Superior temporal gyrus (tissue), 1 donor: ENCODE data around the gene SLC48A1.

ENCODE experiments used
- DNase-seq: peaks from one replicate; pipeline ENCODE4 v3.0.0-alpha.2; 2016; ENCODE audit errors: extremely low spot score

Gene SLC48A1

DNA sequence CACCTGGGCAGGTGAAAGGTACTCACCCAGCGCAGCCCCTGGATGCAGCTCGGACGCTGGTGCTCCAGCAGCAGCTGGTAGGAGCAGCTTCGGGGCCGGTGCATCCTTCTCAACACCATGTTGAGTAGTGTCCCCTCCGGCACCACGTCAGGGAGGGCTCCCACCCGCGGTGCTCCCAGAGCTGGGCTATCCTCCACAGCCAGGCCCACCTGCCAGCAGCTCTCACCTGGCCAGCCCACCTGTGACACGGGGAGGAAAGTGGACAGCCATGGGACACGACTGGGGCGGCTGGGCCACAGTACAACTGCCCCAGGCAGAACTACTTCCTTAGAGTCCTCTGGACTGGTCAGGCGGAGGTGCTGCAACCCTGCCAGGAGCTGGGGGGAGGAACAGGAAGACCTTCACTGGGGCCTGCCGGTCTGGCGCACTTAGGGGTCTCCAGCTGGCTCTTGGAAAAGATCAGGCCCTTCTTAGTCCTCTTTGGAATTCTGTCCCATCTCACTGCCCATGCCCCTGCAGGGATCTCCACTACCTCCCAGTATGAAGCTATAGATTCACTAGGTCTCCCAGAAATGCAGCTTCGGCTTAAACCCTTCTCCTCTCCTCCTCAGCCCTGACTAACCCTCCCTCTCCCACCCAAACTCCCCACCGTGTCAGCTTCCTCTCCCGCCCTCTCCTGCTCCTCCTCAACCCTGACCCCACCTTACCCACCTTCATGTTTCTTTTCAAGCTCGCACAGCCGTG, 15.0 kb upstream of the SLC48A1 start:
- no peak for DNase-seq

GRCh38 chr12:47758584-47758833, 14.5 kb upstream of the SLC48A1 start:
- no peak for DNase-seq

DNA sequence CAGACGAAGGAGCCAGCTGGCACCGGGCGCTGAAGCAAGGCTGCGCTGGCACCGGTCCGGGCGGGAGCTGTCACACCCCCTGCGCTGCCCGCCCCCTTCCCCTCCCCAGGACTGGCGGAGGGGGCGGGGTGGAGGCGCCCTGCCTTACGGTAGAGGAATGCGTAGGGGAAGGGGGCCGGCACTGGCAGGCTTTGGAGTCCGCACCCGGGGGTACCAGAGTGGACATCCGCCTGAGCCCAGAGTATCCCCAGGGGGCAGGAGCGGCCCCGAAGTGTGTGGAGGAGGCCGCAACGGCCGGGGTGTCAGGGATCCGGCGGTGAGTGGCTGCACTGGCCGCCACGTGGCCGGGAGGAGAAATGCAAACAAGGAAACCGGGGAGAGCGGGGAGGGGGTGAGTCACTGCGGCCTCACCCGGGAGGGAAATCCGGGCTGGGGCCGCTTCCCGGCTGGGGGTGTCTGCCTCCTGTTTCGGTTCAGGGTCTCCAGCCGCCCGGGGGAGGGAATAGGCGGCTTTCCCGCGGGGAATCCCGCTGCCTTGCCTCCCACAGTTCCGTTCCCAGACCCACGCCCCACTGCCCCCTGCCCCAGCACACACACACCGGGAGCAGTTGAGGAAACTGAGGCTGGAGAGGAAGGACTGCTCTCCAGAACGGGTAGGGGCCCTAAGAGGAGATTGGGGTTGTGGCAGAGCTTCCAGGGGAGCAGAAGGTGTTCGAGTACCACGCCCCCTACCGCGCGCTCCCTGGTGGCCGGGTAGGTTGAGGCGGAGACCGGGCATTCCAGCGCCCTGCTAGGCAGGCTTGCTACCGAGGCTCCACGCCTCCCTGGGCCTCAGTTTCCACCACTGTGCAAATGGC, 14.0 kb upstream of the SLC48A1 start, which contains the start of gene RAPGEF3:
Gene RAPGEF3 (minus strand): TSS at position 47 of the 857 bp plus-strand sequence. CDS start 324 bp downstream, outside the sequence.
- DNase-seq, result peak; percentile 88

DNA sequence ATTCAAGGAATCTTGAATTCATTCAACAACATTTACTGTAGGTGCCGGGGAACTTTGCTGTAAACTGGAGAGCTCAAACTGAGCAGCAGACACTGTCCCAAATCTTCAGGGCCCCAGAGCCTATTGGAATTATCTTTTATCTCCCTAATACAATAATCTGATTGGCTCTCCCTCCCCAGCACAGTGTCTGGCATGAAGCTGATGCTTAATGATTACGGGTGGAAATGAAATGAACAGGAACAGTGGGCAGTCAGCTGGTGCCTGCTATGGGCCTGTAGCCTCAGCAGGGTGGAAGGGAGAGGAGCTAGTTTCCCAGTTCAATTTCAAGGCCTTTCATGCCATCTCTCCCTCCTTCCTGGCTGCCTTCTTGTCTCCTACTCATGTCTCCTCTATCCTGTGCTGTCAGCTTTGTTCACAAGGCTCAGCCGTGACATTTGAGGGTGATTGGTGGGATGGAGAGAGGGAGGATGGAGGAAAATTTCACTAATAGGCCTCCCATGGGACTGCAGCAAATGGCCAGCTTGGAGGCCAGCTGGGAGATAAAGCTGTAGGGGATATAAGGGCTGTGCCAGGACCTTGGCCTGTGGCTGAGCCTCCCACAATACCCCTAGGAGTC, 10.1 kb upstream of the SLC48A1 start:
- no peak for DNase-seq

DNA sequence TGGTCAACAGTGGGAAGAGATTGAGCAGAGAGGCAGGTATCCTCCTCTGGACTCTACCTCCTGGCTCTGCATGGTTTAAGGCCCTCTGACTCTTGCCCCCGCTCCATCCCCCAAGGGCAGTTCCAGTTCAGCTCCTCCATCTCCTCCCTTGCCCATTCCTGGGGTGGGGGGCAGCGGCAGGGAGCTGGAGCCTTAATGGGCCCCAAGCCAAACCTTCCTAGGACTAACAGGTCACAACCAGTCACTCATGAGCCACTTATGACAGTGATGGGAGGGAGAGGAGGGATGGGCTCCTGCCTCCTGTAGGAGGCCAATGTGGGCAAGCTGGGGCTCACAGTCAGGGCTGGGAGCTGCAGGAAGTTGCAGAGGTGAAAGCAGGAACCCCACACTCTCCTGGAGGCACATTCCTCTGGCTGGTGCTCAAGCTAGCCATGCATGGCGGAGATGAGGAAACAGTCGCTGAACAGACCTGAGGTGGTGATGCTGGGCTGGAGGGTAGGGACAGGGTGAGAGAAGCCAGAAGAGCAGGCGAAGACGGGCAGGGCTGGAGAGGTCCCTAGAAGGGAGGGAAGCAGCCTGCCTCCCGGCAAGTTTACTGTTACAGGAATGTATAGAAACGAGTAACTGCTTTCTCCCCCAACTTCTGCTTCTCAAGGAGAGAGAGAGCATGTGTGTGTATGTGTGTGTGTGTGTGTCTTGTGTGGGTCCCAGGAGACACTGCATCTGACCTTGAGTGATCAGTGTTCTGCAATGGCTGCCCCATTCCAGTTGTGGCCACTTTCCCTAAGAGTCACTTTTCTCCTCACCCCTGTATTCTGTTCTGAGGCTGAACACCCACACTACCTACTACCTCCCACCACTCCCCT, 9.3 kb upstream of the SLC48A1 start:
- no peak for DNase-seq

DNA sequence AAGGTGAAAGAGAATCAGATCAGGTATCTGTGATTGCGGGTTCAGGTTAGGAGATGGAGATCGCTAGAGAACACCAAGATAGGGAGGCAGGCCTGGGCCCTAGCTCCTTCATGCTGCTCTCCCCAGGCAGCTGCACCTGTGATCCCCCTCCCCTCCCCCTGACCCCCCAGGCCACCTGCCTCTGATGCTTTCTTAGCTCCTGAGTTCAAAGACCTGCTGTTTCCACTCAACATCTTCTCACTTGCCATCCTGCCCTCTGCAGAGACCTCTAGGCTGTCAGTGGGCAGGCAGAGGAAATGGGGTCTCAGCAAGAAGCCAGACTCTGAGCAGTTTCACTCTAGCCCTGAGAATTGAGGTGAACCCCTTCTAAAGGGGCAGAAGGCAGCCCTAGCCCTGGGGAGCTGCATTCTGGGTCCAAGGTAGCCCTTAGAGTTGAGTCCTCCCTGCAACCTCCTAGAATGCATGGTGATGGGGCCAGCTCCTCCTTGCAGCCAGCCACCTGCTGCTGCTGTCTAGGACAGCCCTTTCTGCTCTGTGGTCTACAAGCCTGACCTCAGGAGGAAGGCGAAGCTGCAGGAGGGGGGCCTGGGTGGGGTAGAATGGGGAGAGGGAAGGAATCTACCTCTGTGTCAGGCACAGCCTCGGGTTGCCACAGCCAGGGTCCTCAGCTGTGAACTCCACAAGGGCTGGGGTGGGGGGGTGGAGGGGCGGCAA, 6.4 kb upstream of the SLC48A1 start:
- DNase-seq, result no peak

DNA sequence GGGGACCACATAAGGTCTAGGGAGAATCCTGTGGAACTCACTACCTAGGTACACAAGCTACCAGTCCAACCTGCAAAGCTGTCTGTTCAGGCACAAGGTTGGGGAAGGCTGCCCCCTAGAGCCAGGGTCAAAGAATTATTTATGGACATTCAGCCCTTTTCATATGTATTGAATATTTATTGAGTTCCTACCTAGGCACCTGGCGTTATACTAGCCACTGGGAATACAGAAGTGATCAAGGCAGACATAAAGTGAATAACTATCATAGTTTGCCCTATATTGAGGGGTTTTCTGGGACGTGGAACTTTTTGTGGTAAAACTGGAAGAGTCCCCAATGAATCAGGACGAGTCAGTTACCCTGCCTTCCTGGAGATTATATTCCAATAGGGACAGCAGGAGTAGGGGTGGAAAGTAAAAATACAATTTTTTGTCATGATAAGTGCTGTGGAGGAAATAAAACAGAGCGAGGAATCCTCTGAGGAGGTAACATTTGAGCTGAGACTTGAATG, 5.8 kb upstream of the SLC48A1 start:
- DNase-seq, result peak; percentile 76

GRCh38 chr12:47768323-47768811, 4.7 kb upstream of the SLC48A1 start:
- DNase-seq, result no peak

- DNase-seq, result peak; percentile 16
Observed at GRCh38 chr12:47769234-47770085, 3.6 kb upstream of the SLC48A1 start.

GRCh38 chr12:47770086-47770726, 2.8 kb upstream of the SLC48A1 start:
- DNase-seq, result peak; percentile 10

DNA sequence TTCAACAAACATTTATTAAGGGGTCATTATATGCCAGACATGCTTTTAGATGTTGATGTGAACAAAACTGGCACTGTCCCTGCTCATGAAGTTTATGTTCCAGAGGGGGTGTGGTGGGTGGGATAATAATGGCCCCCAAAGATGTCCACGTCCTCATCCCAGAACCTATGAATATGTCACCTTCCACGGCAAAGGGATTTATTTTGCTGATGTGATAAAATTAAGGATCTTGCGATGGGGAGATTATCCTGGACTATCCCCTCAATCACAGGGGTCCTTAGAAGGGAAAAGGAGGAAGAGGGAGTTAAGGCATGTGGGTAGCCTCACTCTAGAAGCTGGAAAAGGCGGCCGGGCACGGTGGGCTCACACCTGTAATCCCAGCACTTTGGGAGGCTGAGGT, 1.7 kb upstream of the SLC48A1 start:
- no peak for DNase-seq

GRCh38 chr12:47772094-47772660, 861 bp upstream of the SLC48A1 start:
- DNase-seq, result peak; percentile 56

- no peak for DNase-seq
Observed at GRCh38 chr12:47772738-47773061, 338 bp upstream of the SLC48A1 start.

DNA sequence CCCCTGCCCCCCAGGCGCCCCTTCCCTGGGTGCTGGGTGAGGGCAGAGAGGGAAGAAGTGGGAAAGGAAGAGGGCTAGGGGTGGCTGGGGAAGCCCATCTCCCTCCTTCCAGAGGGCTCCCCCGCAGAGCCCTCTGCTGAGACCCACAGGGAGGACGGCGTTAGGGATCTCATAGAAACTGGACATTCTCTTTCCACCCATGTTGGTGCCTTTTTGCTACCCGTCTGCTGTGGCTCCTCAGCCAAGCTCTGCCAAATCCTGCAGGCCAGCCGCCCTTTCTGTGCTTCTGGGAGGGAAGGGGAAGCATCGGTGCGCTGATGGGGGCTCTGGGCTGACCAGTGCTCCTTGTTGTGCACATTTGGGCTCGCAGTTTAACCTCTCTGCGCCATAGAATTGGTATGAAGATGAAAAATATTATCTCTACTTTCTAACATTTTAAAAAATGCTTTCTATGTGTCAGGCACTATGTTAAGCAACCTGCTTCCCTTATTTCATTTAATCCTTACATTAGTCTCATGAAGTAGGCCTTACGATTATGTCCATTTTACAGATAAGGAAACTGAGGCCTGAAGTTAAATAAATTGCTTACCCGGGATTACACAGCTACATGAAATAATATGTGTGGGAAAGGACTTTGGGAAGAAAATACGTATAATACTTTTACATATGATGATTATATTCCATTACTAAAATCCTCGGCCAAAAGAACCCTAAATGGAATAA, 981 bp downstream of the SLC48A1 start:
- peak; percentile 49 for DNase-seq

GRCh38 chr12:47774663-47775062, 1.6 kb downstream of the SLC48A1 start:
- no peak for DNase-seq

- DNase-seq, result peak; percentile 75
Observed at GRCh38 chr12:47775100-47775911, 2.3 kb downstream of the SLC48A1 start.

- peak; percentile 68 for DNase-seq
Observed at GRCh38 chr12:47776471-47777143, 3.6 kb downstream of the SLC48A1 start.
